ENCODE data around the gene MEG3. TPM values are rescaled to one million over a fixed set of nuclear protein-coding genes. Genes with fewer than 3 reads are reported as not detected.

The MEG3 gene
- total and polyA plus RNA-seq, 2 of the 8 experiments (the other 6 are each of a cell fraction or from before 2014, with no cell fraction given) = 0.17 to 1.1 TPM

DNA sequence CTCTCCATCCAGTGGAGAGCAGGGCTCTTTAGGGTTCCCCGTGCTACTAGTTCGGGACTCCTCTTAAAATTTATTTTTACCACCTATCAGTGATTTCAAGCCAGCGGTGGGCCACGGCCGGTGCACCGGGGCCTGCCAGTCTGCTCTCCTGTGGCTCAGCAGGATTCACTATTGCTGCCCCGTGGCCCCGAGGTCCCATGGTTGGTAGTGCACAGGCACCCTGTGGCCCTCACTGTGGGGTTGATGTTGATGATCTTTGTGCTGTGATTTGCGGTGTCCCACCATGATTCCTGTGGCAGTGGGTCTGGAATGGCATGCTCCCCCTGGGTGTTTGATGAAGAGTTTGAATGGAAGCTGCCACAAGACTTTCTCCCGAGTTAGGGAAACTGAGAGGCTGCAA is 12.6 kb upstream of the MEG3 start:
- Histone ChIP-seq H4K8ac (ENCODE audit: extremely low read depth, insufficient read depth, low read length) (no peak overlapping the region), H3K23me2 (ENCODE audit: low read depth, low read length) (no peaks in the 10 kb centered on the region), H3K79me2 (ENCODE audit: control insufficient read depth in 1 of 2, insufficient read depth in 2 of 2, low read length in 2 of 2) (no peaks in the 10 kb centered on the region), H3K56ac (replicated peaks; ENCODE audit: insufficient read length, low read depth, low read length) (no peak overlapping the region), H3K79me1 (ENCODE audit: low read depth, low read length) (no peaks in the 10 kb centered on the region), H3K4me3 (ENCODE audit: extremely low read depth in 1 of 4, insufficient read depth in 2 of 4, low read depth in 3 of 4, low read length in 4 of 4) (no peak overlapping the region), H2BK120ac (replicated peaks; ENCODE audit: low read depth, low read length) (no peak overlapping the region), H2AFZ (ENCODE audit: low read length) (no peak overlapping the region), H3K27me3 (replicated peaks in 1 of 4; ENCODE audit: control insufficient read depth in 3 of 4, extremely low read depth in 1 of 4, insufficient read depth in 3 of 4, low read length in 3 of 4) (no peaks in the 10 kb centered on the region), H3K14ac (ENCODE audit: insufficient read length) (no peak overlapping the region), H3K23ac (ENCODE audit: insufficient read length) (no peak overlapping the region), H2BK5ac (ENCODE audit: low read depth, low read length) (no peak overlapping the region), H3K9ac (replicated peaks in 1 of 4; ENCODE audit: extremely low read depth in 1 of 4, low read depth in 3 of 4, low read length in 3 of 4) (no peak overlapping the region), H2BK20ac (ENCODE audit: low read length) (no peak overlapping the region; the same call in 1 of the 2 replicates), H4K20me1 (replicated peaks in 1 of 2; ENCODE audit: control insufficient read depth in 1 of 2, insufficient read depth in 2 of 2, low read length in 2 of 2) (no peaks in the 10 kb centered on the region), H2BK15ac (ENCODE audit: low read length) (no peak overlapping the region), H3K9me3 (ENCODE audit: insufficient read depth in 2 of 2, low read depth in 1 of 2, low read length in 1 of 2) (peaks cover 35 to 43% of the 10 kb centered on the region in 2 experiments), H4K91ac (replicated peaks; ENCODE audit: insufficient read length, low read length) (no peak overlapping the region), H3K27ac (ENCODE audit: low read depth, low read length) (no peak overlapping the region), H3K18ac (ENCODE audit: extremely low read depth, low read length) (no peak overlapping the region), H3K36me3 (ENCODE audit: control insufficient read depth in 2 of 4, insufficient read depth in 4 of 4, low read length in 3 of 4) (peaks cover 0 to 3% (median 0%) of the 10 kb centered on the region in 4 experiments; a peak in 1 of 8 replicates), H2AK5ac (ENCODE audit: low read depth, low read length) (no peak overlapping the region), H2BK12ac (ENCODE audit: low read depth, low read length) (no peak overlapping the region), H3K4me1 (replicated peaks in 1 of 4; ENCODE audit: control insufficient read depth in 3 of 4, insufficient read depth in 4 of 4, low read length in 3 of 4) (peaks cover 3 to 13% (median 5%) of the 10 kb centered on the region in 4 experiments; a peak in 5 of 7 replicates), H4K5ac (ENCODE audit: insufficient read length, low read depth, low read length) (no peak overlapping the region), H3K4me2 (ENCODE audit: insufficient read depth in 1 of 2, low read depth in 2 of 2, low read length in 2 of 2) (no peak overlapping the region), H3K4ac (replicated peaks; ENCODE audit: insufficient read length, low read depth, low read length) (no peak overlapping the region)
- ChIA-PET CTCF (ENCODE audit: partially characterized antibody) (interaction anchor here (1.8 kb wide), 1 partner anchor 87 kb away, joined by 5 read pairs; no protein-coding TSS in a partner anchor), POLR2A (ENCODE audit: partially characterized antibody) (no interaction called here)
- WGBS, 2 experiments (ENCODE audit: extremely low coverage in 1 of 2, insufficient coverage in 1 of 2, insufficient read length in 1 of 2, insufficient replicate concordance in 2 of 2, low coverage in 1 of 2, low lambda C conversion rate in 2 of 2, missing lambda C conversion rate in 1 of 2) = 99% methylated on average over 10 of the region's 10 CpGs; no CpG with 5 or more reads in 1 of the 2 experiments
- no peak for FAIRE-seq
- TF ChIP-seq GTF2F1 (IDR thresholded peaks at IDR 0.05; ENCODE audit: borderline replicate concordance, low read depth, low read length) = no peak
- no peak for TF ChIP-seq EGR1 (IDR thresholded peaks at IDR 0.05; ENCODE audit: borderline replicate concordance, low read depth, low read length)
- no peak for TF ChIP-seq CTBP2 (IDR thresholded peaks at IDR 0.05; ENCODE audit: borderline replicate concordance, insufficient read depth, insufficient read length, low read length)
- TF ChIP-seq SP2 (IDR thresholded peaks at IDR 0.05; ENCODE audit: low read length) = no peak
- no peak for TF ChIP-seq GABPA (IDR thresholded peaks at IDR 0.05; ENCODE audit: borderline replicate concordance, insufficient read depth, low read length)
- TF ChIP-seq SAP30 (IDR thresholded peaks at IDR 0.05; ENCODE audit: insufficient read depth, insufficient replicate concordance, low read length) = no peak
- DNase-seq (ENCODE audit: low read depth in 1 of 2, low spot score in 2 of 2) = no peak

Data from H1 (cell line).